Suppressor macrophage treated with lipopolysaccharide for 1 hour (primary cell): ENCODE data around the gene ECHS1.
"Not testable (repeated sequence)": the region's sequence is repeated elsewhere in the genome, so short reads cannot be mapped to it uniquely, and the experiment has no call there.

Experiments
- DNase-seq, 3 donors: peaks; one replicate each; pipeline ENCODE4 v3.0.0-alpha.2; 2020 to 2022

ECHS1 gene

GRCh38 chr10:133373174-133374090 is at the start of gene ECHS1:
TSS of gene ECHS1 (minus strand) at chr10:133373354. CDS start at chr10:133373333, 21 bp downstream.
- DNase-seq, result peak; percentile 96 to 99 (median 99)

- no peak for DNase-seq
Measured at GRCh38 chr10:133422223-133422806, 49.2 kb upstream of the ECHS1 start.

GRCh38 chr10:133421336-133422222 is 48.4 kb upstream of the ECHS1 start:
- DNase-seq, result no peak

GRCh38 chr10:133420579-133420978 is 47.4 kb upstream of the ECHS1 start:
- DNase-seq, result no peak

- no peak for DNase-seq
Measured at GRCh38 chr10:133420028-133420427, 46.9 kb upstream of the ECHS1 start.

GRCh38 chr10:133419211-133419950 is 46.2 kb upstream of the ECHS1 start:
- DNase-seq, result no peak

- no peak for DNase-seq
Measured at GRCh38 chr10:133418289-133418993, 45.3 kb upstream of the ECHS1 start.

GRCh38 chr10:133415752-133416151 is 42.6 kb upstream of the ECHS1 start:
- no peak for DNase-seq

- DNase-seq, result not testable (repeated sequence)
Measured at GRCh38 chr10:133414401-133414800, 41.2 kb upstream of the ECHS1 start.

- DNase-seq, result no peak
Measured at GRCh38 chr10:133412381-133412711, 39.2 kb upstream of the ECHS1 start.

GRCh38 chr10:133411523-133412380 is 38.6 kb upstream of the ECHS1 start:
- no peak for DNase-seq

GRCh38 chr10:133405844-133406527 is 32.8 kb upstream of the ECHS1 start:
- no peak for DNase-seq

GRCh38 chr10:133405272-133405671 is 32.1 kb upstream of the ECHS1 start:
- no peak for DNase-seq

- DNase-seq, result peak in 2 of 3 donors; percentile 36 to 43
Measured at GRCh38 chr10:133403784-133404183, 30.6 kb upstream of the ECHS1 start.

GRCh38 chr10:133403359-133403758 is 30.2 kb upstream of the ECHS1 start:
- no peak for DNase-seq

- DNase-seq, result no peak
Measured at GRCh38 chr10:133401981-133402725, 29.0 kb upstream of the ECHS1 start.

- DNase-seq, result no peak
Measured at GRCh38 chr10:133401500-133401899, 28.3 kb upstream of the ECHS1 start.

GRCh38 chr10:133400624-133401424 is 27.7 kb upstream of the ECHS1 start:
- no peak for DNase-seq
